B cell (primary cell): ENCODE results near the gene MCUB. TPM values are rescaled to one million over a fixed set of nuclear protein-coding genes. Genes with fewer than 3 reads are reported as not detected.
"Not testable (repeated sequence)": the region's sequence is repeated elsewhere in the genome, so short reads cannot be mapped to it uniquely, and the experiment has no call there.

Experiments
- ATAC-seq: fragments of 200-7000 bp; cut with Tn5 transposase; one replicate; pipeline ENCODE4 v1.10.0; 2021; ENCODE audit warnings: low read depth, mild to moderate bottlenecking, moderate number of reproducible peaks, moderate library complexity
- CTCF ChIA-PET: fragments of 350-600 bp; sonication (Branson Sonifier 250); formaldehyde crosslinking; loops from one replicate; lab custom pipeline; 2021; ENCODE audit warnings: antibody characterized with exemption, inconsistent platforms; lab: Charles Lee
- POLR2A ChIA-PET: fragments of 350-600 bp; sonication (Branson Sonifier 250); formaldehyde crosslinking; loops from one replicate; lab custom pipeline; 2021; ENCODE audit warnings: antibody characterized with exemption; lab: Charles Lee
- DNase-seq: peaks from one replicate; pipeline ENCODE4 v3.0.0; 2013
- H2AFZ ChIP-seq: 2 replicates; pipeline ENCODE4 v1.6.1; 2012; ENCODE audit warnings: mild to moderate bottlenecking, low read depth, low read length; ENCODE audit not compliant: insufficient read depth, poor library complexity, severe bottlenecking
- H3K27ac ChIP-seq, 2 donors: 1 replicate in 1 of 2; 2 replicates in 1 of 2; pipeline ENCODE4 v1.5.1; 2012 to 2013; ENCODE audit warnings: low read length in 2 of 2, mild to moderate bottlenecking in 2 of 2, moderate library complexity in 1 of 2
- H3K27me3 ChIP-seq, 4 experiments: fragments of 200-600 bp in 1 of 4; sonication (generic) in 1 of 4; replicated peaks in 1 of 4; 1 replicate in 2 of 4; 2 replicates in 2 of 4; pipeline versions ENCODE4 v1.6.1 to v1.7.0; 2013 to 2016; ENCODE audit warnings: low read length in 3 of 4, mild to moderate bottlenecking in 2 of 4, mixed read lengths in 1 of 4, moderate library complexity in 1 of 4; ENCODE audit not compliant: insufficient read depth in 4 of 4, control insufficient read depth in 3 of 4; ENCODE audit errors: control extremely low read depth in 1 of 4
- H3K36me3 ChIP-seq, 2 experiments: replicated peaks in 1 of 2; 1 replicate in 1 of 2; 2 replicates in 1 of 2; pipeline versions ENCODE4 v1.6.1 to v1.7.1; 2013; ENCODE audit warnings: low read length in 1 of 2; ENCODE audit not compliant: insufficient read depth in 2 of 2, control insufficient read depth in 1 of 2; ENCODE audit errors: control extremely low read depth in 1 of 2, extremely low read depth in 1 of 2
- H3K4me1 ChIP-seq, 2 donors: fragments of 200-600 bp in 1 of 2; sonication (generic) in 1 of 2; 1 replicate in 1 of 2; 2 replicates in 1 of 2; pipeline versions ENCODE4 v1.5.1 to v1.6.1; 2013 to 2017; ENCODE audit warnings: low read length in 2 of 2; ENCODE audit not compliant: control insufficient read depth in 2 of 2, insufficient read depth in 2 of 2
- H3K4me2 ChIP-seq: replicated peaks from 2 replicates; pipeline ENCODE3; 2012; ENCODE audit warnings: mild to moderate bottlenecking, low read depth, low read length; ENCODE audit not compliant: poor library complexity, severe bottlenecking
- H3K4me3 ChIP-seq, 5 experiments: fragments of 200-600 bp in 1 of 5; sonication (generic) in 1 of 5; 1 replicate in 3 of 5; 2 replicates in 2 of 5; pipeline versions ENCODE4 v1.5.1 to v1.7.0; 2011 to 2016; ENCODE audit warnings: low read length in 4 of 5, mild to moderate bottlenecking in 4 of 5, low read depth in 2 of 5, control low read depth in 1 of 5, moderate library complexity in 1 of 5; ENCODE audit not compliant: insufficient read depth in 1 of 5; ENCODE audit errors: control extremely low read depth in 1 of 5, extremely low read depth in 1 of 5
- H3K79me2 ChIP-seq: fragments of 200-600 bp; sonication (generic); one replicate; pipeline ENCODE4 v1.6.0; 2016; ENCODE audit warnings: low read length; ENCODE audit not compliant: control insufficient read depth, insufficient read depth
- H3K9ac ChIP-seq: fragments of 200-600 bp; sonication (generic); 2 replicates; pipeline ENCODE4 v1.6.1; 2017; ENCODE audit warnings: mild to moderate bottlenecking, low read length, moderate library complexity
- H3K9me3 ChIP-seq, 3 donors: one replicate each; pipeline versions ENCODE4 v1.6.1 to v1.7.1; 2013; ENCODE audit warnings: low read length in 2 of 3; ENCODE audit not compliant: control insufficient read depth in 2 of 3, insufficient read depth in 1 of 3; ENCODE audit errors: control extremely low read depth in 1 of 3
- H4K20me1 ChIP-seq: 2 replicates; pipeline ENCODE4 v1.6.0; 2012; ENCODE audit warnings: mild to moderate bottlenecking, low read length; ENCODE audit not compliant: insufficient read depth, control insufficient read depth, poor library complexity, severe bottlenecking
- H3K27ac Mint-ChIP-seq: one replicate; pipeline ENCODE4 v1.8.0; 2021; ENCODE audit warnings: mixed read lengths
- H3K27me3 Mint-ChIP-seq: one replicate; pipeline ENCODE4 v1.8.0; 2021; ENCODE audit warnings: mixed read lengths
- H3K4me1 Mint-ChIP-seq: one replicate; pipeline ENCODE4 v1.8.0; 2021; ENCODE audit warnings: mixed read lengths
- H3K4me3 Mint-ChIP-seq: one replicate; pipeline ENCODE4 v1.8.0; 2021; ENCODE audit warnings: mixed read lengths
- H3K9me3 Mint-ChIP-seq: one replicate; pipeline ENCODE4 v1.8.0; 2022; ENCODE audit warnings: mixed read lengths; ENCODE audit not compliant: insufficient read depth
- CTCF ChIP-seq: fragments of 200-600 bp; IDR thresholded peaks from one replicate; pipeline ENCODE4 v1.8.0; 2022; ENCODE audit warnings: antibody characterized with exemption, mild to moderate bottlenecking
- EZH2 ChIP-seq: IDR thresholded peaks from 2 replicates; pipeline ENCODE4 v1.6.1; 2012; ENCODE audit warnings: borderline replicate concordance, low read depth, mild to moderate bottlenecking, moderate library complexity, low read length; ENCODE audit not compliant: insufficient read depth, poor library complexity, severe bottlenecking
- WGBS: methylation state at CpG from one replicate; pipeline ENCODE4 v1.1.5; 2013; ENCODE audit warnings: missing lambda C conversion rate; ENCODE audit not compliant: insufficient coverage; 5-methylcytosine and 5-hydroxymethylcytosine counted together
- intact Hi-C: fragments of 100-400 bp; cut with micrococcal nuclease; formaldehyde crosslinking; loops from one replicate; pipeline ENCODE4 v1.10.0; 2022
- polyA plus RNA-seq: library from polyadenylated mRNA; depleted of rRNA; stranded (reverse); fragments of >200 nt; gene quantifications from 2 replicates; pipeline ENCODE4 v1.2.3, GENCODE V29; 2012
- total RNA-seq, 2 donors: library from RNA; stranded (reverse); fragments of 120-200 nt in 1 of 2; gene quantifications; 1 replicate in 1 of 2; 2 replicates in 1 of 2; pipeline versions ENCODE4 v1.2.3 to v1.2.4, GENCODE V29; 2013 to 2022

The MCUB gene
- total and polyA plus RNA-seq, 2 donors (not counting 1 experiment from before 2014, with no cell fraction given), result 59.3 to 114 TPM

GRCh38 chr4:109676886-109677285 lies 116.8 kb downstream of the MCUB start:
- H3K9me3 Mint-ChIP-seq, result no peaks in the 10 kb centered on the region
- Histone ChIP-seq H3K4me3 (no peak overlapping the region), H3K9me3 (peaks cover 0 to 13% (median 0%) of the 10 kb centered on the region in 3 donors), H4K20me1 (peaks cover 11% of the 10 kb centered on the region), H3K27ac (no peak overlapping the region), H3K27me3 (no peaks in the 10 kb centered on the region), H3K36me3 (peaks cover 3 to 23% of the 10 kb centered on the region in 2 experiments), H3K4me1 (no peaks in the 10 kb centered on the region), H3K79me2 (peaks cover 12% of the 10 kb centered on the region), H3K4me2 (no peak overlapping the region), H3K9ac (no peak overlapping the region), H2AFZ (no peak overlapping the region)
- TF ChIP-seq CTCF (no peak), EZH2 (no peak)
- WGBS, result no CpG with 5 or more reads among the region's 1 CpG
- POLR2A ChIA-PET, result no interaction called here
- ATAC-seq, result no peak
- intact Hi-C loops, result no loop called here
- DNase-seq, result no peak
- no peak overlapping the region for H3K4me3 Mint-ChIP-seq
- H3K27ac Mint-ChIP-seq, result no peak overlapping the region
- CTCF ChIA-PET, result no interaction called here
- no peaks in the 10 kb centered on the region for H3K4me1 Mint-ChIP-seq
- H3K27me3 Mint-ChIP-seq, result no peaks in the 10 kb centered on the region

- H3K4me3 ChIP-seq, H3K4me3 Mint-ChIP-seq, H3K79me2 ChIP-seq, H3K27ac Mint-ChIP-seq, H3K4me1 ChIP-seq, intact Hi-C loops, H3K27me3 Mint-ChIP-seq, DNase-seq, ATAC-seq, H2AFZ ChIP-seq, H3K27me3 ChIP-seq, H3K9ac ChIP-seq, H3K27ac ChIP-seq, POLR2A ChIA-PET, H3K9me3 Mint-ChIP-seq, CTCF ChIA-PET, H3K4me2 ChIP-seq, H3K4me1 Mint-ChIP-seq: not testable (repeated sequence)
- 99% methylated on average over 23 of the region's 28 CpGs for WGBS
- Histone ChIP-seq H3K36me3 (peaks cover 3 to 25% of the 10 kb centered on the region in 2 experiments), H4K20me1 (peaks cover 11% of the 10 kb centered on the region), H3K9me3 (peaks cover 0 to 13% (median 0%) of the 10 kb centered on the region in 3 donors)
Measured at GRCh38 chr4:109678472-109678871, 118.4 kb downstream of the MCUB start.

- POLR2A ChIA-PET, H3K79me2 ChIP-seq: not testable (repeated sequence)
Measured at GRCh38 chr4:109678925-109679324, 118.9 kb downstream of the MCUB start.

More at GRCh38 chr4:109678925-109679324, 118.9 kb downstream of the MCUB start:
- H3K36me3 ChIP-seq, result peaks cover 3 to 25% of the 10 kb centered on the region in 2 experiments
- WGBS, result 100% methylated on average over 6 of the region's 14 CpGs
- H3K4me3 ChIP-seq, H3K27me3 ChIP-seq, H3K4me2 ChIP-seq, H3K4me3 Mint-ChIP-seq, H3K27ac ChIP-seq, H3K9me3 Mint-ChIP-seq, H3K9ac ChIP-seq, CTCF ChIA-PET, H3K27ac Mint-ChIP-seq, H3K4me1 Mint-ChIP-seq, H3K27me3 Mint-ChIP-seq, H3K4me1 ChIP-seq, intact Hi-C loops, ATAC-seq, DNase-seq, H2AFZ ChIP-seq: not testable (repeated sequence)
- H4K20me1 ChIP-seq, result peaks cover 11% of the 10 kb centered on the region
- H3K9me3 ChIP-seq, result peaks cover 0 to 13% (median 0%) of the 10 kb centered on the region in 3 donors
